Measurements from ENCODE around the gene FTHL17.

DNA sequence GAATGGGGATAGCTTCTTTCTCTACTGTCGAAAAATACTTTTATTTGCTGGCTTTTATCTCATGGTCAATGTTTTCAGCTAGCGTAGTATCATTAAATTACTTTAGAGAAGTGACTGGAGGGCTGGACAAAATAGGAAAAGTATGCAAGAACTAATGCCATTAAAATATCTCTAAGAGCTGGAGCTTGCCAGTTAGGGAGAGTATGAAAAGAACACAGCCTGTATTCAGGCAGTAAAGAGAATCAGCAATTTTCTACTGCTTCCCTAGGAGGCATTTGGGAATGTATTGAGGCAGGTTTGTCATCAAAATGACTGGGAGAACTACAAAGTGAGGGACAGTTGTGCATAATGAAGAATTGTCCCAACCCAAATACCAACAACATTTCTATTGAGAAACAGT lies 43.0 kb upstream of the FTHL17 start:
- no peak for TF ChIP-seq CTCF (IDR thresholded peaks at IDR 0.05; ENCODE audit: borderline replicate concordance, extremely low read depth, low read length, poor library complexity, severe bottlenecking)
- no peak for TF ChIP-seq EZH2 (IDR thresholded peaks at IDR 0.05; ENCODE audit: borderline replicate concordance, low read depth, low read length, severe bottlenecking)

All from DND-41 (cell line).